ENCODE results near the gene FOXP3.
"Not testable (repeated sequence)": the region's sequence is repeated elsewhere in the genome, so short reads cannot be mapped to it uniquely, and the experiment has no call there.

The FOXP3 gene, protein sequence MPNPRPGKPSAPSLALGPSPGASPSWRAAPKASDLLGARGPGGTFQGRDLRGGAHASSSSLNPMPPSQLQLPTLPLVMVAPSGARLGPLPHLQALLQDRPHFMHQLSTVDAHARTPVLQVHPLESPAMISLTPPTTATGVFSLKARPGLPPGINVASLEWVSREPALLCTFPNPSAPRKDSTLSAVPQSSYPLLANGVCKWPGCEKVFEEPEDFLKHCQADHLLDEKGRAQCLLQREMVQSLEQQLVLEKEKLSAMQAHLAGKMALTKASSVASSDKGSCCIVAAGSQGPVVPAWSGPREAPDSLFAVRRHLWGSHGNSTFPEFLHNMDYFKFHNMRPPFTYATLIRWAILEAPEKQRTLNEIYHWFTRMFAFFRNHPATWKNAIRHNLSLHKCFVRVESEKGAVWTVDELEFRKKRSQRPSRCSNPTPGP

DNA sequence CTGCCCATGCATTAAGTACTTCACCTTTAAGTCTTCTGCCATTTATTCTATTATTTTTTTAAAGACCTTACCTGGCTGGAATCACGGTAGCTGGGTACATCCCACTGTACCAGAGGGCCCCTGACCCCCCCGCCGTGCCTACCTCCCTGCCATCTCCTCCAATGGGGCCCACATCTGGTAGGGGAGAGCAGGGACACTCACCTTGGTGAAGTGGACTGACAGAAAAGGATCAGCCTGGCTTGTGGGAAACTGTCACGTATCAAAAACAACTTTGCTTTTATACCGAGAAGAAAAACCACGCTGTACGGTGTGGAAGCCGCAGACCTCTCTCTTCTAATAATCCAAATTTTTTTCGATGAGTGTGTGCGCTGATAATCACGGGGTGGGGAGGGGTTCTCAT, at the start of gene FOXP3:
FOXP3 (minus strand) TSS at position 251 of the 400 bp plus-strand sequence. CDS start 6,205 bp downstream, outside the sequence.
- DNase-seq = no peak

GRCh38 chrX:49312176-49312575, 47.7 kb upstream of the FOXP3 start:
- no peak for DNase-seq

GRCh38 chrX:49310371-49310770, 45.9 kb upstream of the FOXP3 start:
- no peak for DNase-seq

DNA sequence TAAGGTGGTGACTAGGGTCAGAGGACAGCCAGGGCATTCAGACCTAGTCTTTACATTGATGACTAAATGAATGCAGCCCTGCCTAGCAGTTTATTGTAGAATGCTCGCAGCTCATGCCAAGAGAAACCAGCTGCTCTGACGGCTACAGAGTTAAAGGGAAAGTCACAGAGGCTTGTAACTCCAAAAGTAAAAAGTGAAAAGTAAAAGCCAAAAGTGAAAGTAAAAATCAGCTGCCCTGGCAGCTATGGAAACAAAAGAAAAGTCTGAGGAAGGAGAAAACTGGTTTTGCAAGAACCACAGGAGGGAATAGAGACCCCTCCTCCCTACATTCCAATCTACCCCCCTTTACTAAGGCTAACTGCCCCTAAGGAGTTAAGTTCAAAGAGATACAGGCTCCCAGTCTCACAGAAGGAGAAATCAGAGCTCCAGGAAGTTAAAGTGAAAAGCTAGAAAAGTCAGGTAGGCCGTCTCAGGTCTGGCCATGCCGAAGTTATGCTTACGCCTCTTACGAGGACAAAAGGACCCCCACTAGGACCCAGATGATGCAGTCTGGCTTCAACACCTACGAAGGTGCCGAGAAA, 45.0 kb upstream of the FOXP3 start:
- no peak for DNase-seq

DNA sequence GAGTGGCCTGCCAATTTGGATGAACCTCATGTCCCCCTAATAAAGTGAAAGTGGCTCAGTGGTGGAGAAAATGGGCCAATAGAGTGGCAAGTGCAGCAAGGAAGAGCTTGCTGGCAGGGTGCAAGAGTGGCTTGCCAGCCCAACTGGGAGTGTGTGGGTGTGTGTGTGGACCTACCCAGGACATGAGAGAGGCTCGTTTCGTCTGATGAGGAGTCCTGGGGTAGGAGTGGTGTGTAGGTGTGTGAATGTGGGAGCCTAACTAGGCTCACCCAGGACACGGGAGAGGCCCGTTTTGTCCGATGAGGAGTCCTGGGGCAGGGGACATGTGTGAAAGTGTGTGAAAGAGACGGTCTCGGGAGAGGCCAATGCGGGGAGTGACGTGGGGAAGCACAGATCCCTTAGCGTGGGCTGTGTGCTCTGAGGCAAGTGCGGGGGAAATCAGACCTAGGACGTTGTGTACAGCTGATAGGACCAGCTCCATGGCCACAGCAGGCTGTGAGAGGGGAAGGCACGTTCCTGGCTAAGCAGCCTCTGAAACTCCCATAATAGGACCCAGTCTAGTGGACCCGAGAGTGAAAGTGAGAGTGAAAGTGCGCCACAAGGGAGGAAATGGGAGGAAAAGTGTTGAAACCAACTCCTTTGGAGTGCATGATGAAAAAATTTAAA, 44.2 kb upstream of the FOXP3 start:
- peak; percentile 58 for DNase-seq

DNA sequence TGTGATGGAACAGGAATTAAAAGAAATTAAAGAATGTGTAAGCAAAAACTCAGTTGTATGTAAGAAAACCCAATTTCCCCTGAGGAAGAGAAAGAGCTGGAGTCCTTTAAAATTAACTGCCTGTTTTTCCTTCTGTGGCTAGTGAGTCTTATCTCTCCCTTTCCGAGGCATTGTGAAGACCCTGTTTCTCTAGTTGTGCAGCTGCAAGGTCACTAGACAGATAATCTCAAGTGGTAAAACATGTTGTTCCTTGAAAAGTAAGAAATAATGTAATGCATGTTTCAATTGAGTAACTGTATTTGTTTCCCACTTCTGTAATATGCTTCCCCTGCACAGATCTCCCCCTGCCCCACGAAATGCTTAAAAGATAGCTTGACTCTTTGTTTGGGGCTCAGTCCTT, 43.3 kb upstream of the FOXP3 start:
- DNase-seq = not testable (repeated sequence)

GRCh38 chrX:49303346-49303745, 38.8 kb upstream of the FOXP3 start, which contains the start of gene GAGE10:
Gene GAGE10 (plus strand): TSS chrX:49303646. CDS start chrX:49304860, 1,214 bp downstream.
- no peak for DNase-seq

- no peak for DNase-seq
Observed at GRCh38 chrX:49300703-49301102, 36.2 kb upstream of the FOXP3 start.

DNA sequence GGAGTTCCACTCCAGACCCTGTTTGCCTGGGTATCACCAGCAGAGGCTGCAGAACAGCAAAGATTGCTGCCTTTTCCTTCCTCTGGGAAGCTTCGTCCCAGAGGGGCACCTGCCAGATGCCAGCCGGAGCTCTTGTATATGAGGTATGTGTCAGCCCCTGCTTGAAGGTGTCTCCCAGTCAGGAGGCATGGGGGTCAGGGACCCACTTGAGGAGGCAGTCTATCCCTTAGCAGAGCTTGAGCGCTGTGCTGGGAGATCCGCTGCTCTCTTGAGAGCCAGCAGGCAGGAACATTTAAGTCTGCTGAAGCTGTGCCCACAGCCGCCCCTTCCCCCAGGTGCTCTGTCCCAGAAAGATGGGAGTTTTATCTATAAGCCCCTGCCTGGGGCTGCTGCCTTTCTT, 34.8 kb upstream of the FOXP3 start:
- not testable (repeated sequence) for DNase-seq

DNA sequence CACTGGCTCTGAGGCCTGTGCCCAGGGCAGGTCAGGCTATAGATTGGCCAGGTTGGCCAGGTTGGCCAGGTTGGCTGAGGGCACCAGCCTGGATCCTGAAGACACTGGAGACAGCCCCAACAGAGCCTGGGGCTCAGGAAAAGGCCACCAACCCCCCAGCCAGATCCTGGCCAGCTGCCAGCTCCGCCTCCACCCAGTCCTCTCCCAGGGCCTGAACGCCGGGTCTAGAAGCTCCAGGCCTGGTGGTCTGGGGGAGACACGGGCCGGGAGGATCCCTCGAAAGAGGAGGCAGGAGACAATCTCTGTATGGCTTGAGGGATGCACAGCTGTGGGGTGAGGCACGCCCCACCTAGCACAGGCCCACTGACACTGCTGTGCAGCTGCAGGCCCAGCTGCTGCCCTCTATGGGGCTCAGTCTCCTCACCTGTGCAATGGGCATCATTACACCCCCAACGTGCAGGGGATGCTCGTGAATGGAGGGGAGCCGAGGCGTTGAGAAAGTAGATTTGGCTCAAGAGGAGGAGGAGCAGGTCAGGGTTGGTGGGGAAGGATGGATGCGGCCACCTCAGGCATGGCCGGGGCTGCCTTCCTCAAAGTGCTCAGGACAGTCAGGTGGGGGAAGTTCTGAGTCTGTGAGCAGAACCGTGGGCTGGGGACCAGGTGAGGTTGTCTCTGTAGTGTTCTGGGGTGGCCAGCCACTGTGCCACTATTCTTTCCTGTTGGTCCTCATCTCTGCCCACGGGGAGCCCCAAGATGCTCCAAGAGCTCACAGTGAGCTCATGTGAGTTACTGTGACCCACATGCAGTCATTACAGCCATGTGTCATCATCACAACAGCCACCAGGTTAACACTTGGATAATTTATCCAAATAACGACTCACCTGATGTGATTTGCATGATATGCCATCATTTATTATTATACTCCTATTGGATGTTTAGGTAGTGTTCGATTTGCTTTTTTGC, 28.2 kb upstream of the FOXP3 start:
- DNase-seq = no peak

- peak; percentile 48 for DNase-seq
Observed at GRCh38 chrX:49291615-49292337, 27.3 kb upstream of the FOXP3 start.

DNA sequence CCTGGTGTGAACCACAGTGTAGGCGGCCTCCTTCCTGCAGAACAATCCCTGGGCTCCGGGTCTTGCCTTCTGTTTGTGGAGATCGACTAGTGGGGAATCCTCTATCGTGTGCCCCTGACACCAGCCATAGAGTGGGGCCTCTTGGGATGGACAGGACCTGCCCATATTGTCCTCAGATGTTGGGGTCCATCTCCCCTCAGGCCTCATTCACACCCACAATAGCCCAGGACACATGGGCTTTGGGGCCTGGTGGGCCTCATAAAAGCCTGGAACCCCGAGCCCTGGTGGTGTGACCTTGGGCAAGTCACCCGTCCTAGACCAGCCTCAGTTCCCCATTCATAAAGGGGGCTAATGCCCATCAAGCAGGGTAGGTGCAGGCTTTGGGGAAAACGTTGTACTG, 25.7 kb upstream of the FOXP3 start:
- DNase-seq = no peak

GRCh38 chrX:49287665-49288064, 23.2 kb upstream of the FOXP3 start:
- DNase-seq = no peak

GRCh38 chrX:49286581-49286980, 22.1 kb upstream of the FOXP3 start:
- no peak for DNase-seq

DNA sequence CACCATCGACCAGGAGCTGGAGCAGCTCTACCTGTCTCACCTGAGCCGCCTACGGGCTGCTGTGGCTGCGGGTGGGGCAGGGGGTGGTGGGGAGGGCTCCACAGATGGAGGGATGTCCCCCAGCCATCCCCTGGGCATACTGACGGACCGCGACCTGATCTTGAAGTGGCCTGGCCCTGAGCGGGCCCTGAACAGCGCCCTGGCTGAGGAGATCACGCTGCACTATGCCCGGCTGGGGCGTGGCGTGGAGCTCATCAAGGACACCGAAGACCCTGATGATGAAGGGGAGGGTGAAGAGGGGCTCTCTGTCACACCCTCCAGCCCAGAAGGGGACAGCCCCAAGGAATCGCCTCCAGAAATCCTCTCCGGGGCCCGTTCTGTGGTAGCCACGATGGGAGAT, 21.6 kb upstream of the FOXP3 start:
- no peak for DNase-seq

DNA sequence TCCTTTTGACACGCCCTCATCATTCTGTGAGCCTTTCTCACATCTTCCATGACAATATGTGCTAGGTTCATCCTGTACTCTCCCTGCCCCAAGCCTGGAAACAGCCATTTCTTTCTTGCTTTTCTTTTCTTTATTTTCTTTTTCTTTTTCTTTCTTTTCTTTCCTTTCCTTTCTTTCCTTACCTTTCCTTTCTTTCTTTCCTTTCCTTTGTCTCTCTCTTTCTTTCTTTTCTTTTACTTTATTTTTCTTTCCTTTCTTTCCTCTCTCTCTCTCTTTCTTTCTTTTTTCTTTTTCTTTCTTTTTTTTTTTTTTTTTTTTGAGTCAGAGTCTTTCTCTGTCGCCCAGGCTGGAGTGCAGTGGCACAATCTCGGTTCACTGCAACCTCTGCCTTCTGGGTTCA, 19.7 kb upstream of the FOXP3 start:
- DNase-seq = no peak

DNA sequence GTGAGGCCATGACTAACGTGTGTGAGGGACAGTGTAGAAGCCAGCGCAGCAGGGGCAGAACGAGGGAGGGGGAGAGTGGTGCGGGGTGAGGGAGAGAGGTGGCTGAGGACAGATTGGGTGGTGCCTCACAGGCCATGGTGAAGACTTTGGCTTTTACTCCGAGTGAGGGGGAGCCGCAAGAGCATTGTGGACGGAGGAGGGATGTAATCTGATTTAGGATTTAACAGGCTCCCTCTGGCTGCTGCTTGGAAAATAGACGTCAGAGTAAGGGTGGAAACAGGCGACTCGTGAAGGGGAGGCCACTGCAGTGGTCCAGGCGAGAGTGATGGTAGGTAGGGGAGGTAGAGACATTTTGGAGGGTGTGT, 18.1 kb upstream of the FOXP3 start:
- no peak for DNase-seq

DNA sequence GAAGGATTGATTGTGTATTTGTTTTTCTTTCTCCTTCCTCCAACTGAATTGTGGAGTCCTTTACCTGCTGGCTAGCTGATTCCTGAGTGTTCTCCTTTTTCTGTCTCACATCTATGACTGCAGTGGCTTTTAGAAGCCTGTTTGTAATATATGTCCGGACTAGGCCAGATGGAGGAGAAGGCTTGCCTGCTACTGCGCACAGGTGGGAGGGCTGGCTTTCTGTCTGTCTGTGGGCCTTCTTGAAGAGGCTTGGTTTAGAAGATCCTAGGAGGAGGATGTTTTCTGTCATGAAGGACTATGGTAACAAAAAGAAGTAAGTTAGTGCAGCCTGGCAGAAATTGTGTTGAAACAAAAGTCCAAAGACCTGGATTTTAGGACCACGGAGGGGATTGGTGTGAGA, 13.6 kb upstream of the FOXP3 start:
- DNase-seq = no peak

DNA sequence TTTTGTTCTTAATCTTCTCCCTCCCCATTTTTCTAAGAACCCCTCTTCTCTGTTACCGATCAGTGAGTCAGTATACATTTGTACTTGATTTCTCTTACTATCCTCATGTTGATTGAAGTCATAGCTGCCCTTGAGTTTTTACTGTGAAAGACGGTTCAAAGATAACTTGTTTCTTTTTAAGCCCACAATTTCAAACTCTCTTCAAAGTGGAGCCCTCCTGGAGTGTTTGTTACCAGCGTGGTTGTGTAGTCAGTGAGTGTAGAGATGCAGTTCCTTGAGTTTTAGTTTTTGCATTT, 13.0 kb upstream of the FOXP3 start:
- no peak for DNase-seq

DNA sequence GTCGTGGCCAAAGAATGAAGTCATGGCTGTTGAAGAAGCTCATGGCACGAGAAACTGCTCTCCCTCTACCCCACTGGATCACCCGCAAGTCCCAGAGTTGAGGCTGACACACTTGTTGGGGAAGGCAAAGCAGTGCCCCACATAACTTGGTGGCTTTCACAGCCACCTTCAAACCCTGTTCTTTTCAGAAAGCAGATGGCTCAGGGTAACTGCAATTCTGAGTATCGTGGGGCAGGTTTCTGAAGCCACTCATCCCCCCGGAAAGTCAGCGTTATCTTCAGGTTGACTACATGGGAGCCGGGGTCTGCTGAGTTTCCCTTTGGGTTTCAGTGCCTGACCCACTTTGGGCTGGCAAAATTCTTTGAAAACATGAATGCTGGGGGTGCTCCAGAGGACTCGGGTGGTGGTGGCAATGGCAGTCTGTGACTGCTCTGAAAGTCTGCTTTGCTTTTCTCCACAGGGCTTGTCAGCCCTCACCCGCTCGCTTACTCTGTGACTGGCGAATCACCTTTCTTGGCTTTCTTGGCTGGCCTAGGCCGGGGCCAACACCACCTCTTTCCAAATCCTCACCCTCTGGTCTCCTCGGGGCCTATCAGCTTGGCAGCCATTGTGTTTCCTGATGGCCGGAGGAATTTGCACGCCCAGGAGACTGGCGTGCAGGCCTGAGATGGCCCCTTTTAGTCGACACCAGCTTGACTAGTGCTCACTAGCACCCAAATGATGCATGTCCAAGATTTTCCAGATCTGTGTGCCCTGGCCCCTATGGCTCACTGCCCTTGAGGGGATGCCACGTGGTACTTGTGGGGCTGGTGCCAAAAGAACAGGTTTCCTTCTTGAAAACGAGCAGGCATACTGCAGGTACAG, 12.4 kb upstream of the FOXP3 start:
- DNase-seq = no peak

DNA sequence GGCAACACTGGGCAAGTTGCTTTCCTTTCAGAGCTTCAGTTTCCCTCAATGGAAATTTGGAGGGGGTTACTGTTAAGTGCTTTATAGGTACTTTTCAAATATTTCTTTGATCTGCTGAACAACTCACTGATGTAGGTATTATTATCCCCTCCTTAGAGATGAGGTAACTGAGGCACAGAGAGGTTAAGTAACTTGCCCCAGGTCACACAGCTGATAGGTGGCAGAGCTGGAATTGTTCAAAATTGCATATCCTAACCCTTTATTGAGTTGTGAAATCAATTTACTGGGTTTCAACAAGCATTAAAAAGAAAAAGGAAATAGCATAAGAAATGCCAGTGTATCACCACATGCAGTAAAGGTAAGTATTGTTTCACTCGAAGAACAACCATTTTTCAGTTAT, 11.7 kb upstream of the FOXP3 start:
- no peak for DNase-seq

Measured in MV-4-11 (cell line).